GM21515 (cell line): ENCODE measurements around the gene TLR7.

Experiments
- ATAC-seq: cut with Tn5 transposase; IDR thresholded peaks from one replicate; pipeline ENCODE4 v1.9.1; 2021; ENCODE audit not compliant: unreplicated experiment

The TLR7 gene

DNA sequence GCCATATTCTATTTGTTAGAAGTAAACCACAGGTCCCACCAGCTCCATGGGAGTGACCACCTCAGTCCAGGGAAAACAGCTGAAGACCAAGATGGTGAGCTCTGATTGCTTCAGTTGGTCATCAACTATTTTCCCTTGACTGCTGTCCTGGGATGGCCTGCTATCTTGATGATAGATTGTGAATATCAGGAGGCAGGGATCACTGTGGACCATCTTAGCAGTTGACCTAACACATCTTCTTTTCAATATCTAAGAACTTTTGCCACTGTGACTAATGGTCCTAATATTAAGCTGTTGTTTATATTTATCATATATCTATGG lies 55.7 kb downstream of the TLR7 start:
- ATAC-seq: no peak

GRCh38 chrX:12929701-12930100 lies 62.8 kb downstream of the TLR7 start:
- ATAC-seq: no peak

DNA sequence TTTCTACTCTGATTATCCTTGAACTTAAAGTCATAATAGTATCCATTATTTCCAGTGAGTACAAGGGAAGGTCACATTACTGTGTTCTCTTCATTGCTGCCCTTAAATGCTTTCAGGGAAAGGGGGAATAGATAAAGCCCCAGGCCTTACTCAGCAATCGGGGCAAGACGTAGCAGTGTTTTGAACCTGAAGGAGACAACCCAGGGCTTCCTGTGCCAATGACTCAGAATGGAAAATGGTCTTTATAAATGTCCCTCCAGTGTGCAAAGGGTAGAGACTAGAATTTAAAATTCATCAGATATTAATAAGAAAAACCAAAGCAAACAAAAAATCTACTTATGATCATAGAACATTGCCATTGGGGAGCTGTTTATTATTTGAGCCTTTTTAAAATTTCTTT lies 63.3 kb downstream of the TLR7 start:
- no peak for ATAC-seq

DNA sequence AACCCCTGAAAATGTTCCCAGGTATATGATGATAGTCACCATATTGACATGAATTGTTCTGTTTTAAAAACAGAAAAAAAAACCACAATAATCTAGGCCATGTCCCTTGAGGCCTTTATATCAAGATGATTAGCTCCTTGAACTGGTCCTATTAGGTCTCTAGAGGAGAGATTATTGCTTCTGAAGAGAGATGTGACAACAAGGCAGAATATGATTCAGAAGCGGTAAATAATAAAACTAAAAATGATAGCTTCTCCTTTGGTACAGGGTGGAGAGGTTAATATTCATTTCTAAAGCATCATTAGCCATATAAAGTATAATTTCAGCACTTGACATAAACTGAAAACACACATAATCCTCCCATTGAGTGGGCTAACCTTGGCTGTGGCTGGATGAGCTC lies 65.4 kb downstream of the TLR7 start:
- ATAC-seq: no peak

DNA sequence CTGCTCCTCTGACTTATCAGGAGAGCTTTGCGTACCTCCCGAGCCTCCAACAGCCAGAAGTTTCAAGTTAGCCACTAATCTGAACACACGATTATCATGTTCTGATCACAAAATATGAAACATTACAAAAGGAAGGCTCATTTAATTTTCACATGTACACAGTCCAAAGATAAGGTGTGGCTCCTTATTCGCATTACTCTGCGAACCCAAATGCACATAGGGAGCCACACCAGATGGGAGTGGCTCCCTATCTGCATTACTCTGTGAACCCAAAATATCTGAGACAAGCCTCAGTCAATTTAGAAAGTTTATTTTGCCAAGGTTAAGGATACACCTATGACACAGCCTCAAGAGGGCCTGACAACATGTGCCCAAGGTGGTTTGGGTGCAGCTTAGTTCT lies 68.0 kb downstream of the TLR7 start:
- ATAC-seq: no peak

DNA sequence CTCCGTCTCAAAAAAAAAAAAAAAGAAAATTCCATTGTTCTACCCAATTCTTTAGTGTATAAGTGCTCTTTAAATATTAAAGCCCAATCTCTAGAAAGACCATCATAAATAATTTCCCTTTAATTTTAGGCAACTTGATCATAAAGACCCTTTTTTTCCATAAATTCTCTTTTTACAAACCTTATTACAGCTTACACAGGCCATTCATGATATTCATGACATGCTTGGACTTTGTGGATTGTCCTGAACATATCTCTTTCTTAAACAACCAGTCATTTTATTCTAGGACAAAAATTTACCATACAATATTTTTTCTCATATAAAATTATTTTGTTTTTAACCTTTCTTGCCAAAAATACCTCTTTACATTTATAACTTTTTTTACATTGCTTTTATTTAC lies 70.1 kb downstream of the TLR7 start:
- no peak for ATAC-seq
